K562 (cell line): ENCODE results near the gene LRRK1. TPM values are rescaled to one million over a fixed set of nuclear protein-coding genes. Genes with fewer than 3 reads are reported as not detected.

ENCODE experiments used
- ATAC-seq: fragments of 200-7000 bp; cut with Tn5 transposase; 3 replicates; pipeline ENCODE4 v1.9.1; 2020; ENCODE audit warnings: moderate library complexity
- BruUV-seq: library from RNA; stranded (reverse); fragments of 400-500 nt; replicated peaks from 2 replicates; lab custom pipeline; 2021; lab: Mats Ljungman, UMichigan
- CTCF ChIA-PET: fragments of 300-600 bp; formaldehyde crosslinking; extraction: SDS; loops from one replicate; lab custom pipeline; 2021; ENCODE audit warnings: low intra/inter-chr PET ratio; lab: Yijun Ruan, JAX
- POLR2A ChIA-PET: fragments of 300-600, 350-650 bp; sonication (Branson Sonifier 250); formaldehyde crosslinking; extraction: SDS; loops from one replicate; lab custom pipeline; 2021; ENCODE audit warnings: antibody characterized with exemption, inconsistent platforms; lab: Yijun Ruan, JAX
- DNase-seq, 4 experiments: peaks; one replicate each; pipeline versions ENCODE4 v3.0.0 to v3.0.0-alpha.2; 2011 to 2018; ENCODE audit warnings: low spot score in 3 of 4, mixed read lengths in 3 of 4; ENCODE audit errors: extremely low read depth in 1 of 4
- FAIRE-seq: peaks from 2 replicates; lab custom pipeline; 2011; peaks lifted over from hg19 to GRCh38; lab: Jason Lieb, UNC
- H2AFZ ChIP-seq: 2 replicates; pipeline ENCODE4 v1.6.0; 2011; ENCODE audit warnings: low read depth, low read length, control low read depth, inconsistent platforms
- H3K27ac ChIP-seq: fragments of 200-600 bp; 3 replicates; pipeline ENCODE4 v1.8.0; 2011; ENCODE audit warnings: low read depth, mild to moderate bottlenecking, control low read depth, inconsistent platforms, low read length, moderate library complexity, mixed read lengths; ENCODE audit errors: extremely low read depth
- H3K27me3 ChIP-seq, 2 experiments: fragments of 300-600 bp in 1 of 2; 2 replicates in 1 of 2; 3 replicates in 1 of 2; pipeline versions ENCODE4 v1.6.0 to v1.8.0; 2011; ENCODE audit warnings: inconsistent platforms in 2 of 2, low read length in 2 of 2, mild to moderate bottlenecking in 1 of 2, mixed read lengths in 1 of 2, moderate library complexity in 1 of 2; ENCODE audit not compliant: control insufficient read depth in 2 of 2, insufficient read depth in 2 of 2
- H3K36me3 ChIP-seq: fragments of 300-600 bp; 3 replicates; pipeline ENCODE4 v1.8.0; 2011; ENCODE audit warnings: mild to moderate bottlenecking, low read length, inconsistent platforms; ENCODE audit not compliant: control insufficient read depth, insufficient read depth
- H3K4me1 ChIP-seq, 2 experiments: fragments of 200-600 bp in 1 of 2; replicated peaks in 1 of 2; 2 replicates in 1 of 2; 3 replicates in 1 of 2; pipeline versions ENCODE4 v1.5.1 to v1.8.0; 2011; ENCODE audit warnings: inconsistent platforms in 2 of 2, low read length in 2 of 2, mild to moderate bottlenecking in 1 of 2, mixed read lengths in 1 of 2, moderate library complexity in 1 of 2; ENCODE audit not compliant: control insufficient read depth in 2 of 2, insufficient read depth in 2 of 2
- H3K4me2 ChIP-seq: 2 replicates; pipeline ENCODE4 v1.6.1; 2011; ENCODE audit warnings: low read length, control low read depth, inconsistent platforms, mixed read lengths; ENCODE audit not compliant: insufficient read depth
- H3K4me3 ChIP-seq: fragments of 200-600 bp; sonication (generic), shearing (Covaris generic); 2 replicates; pipeline ENCODE4 v1.5.1; 2016; ENCODE audit warnings: control low read depth, inconsistent platforms
- H3K79me2 ChIP-seq: fragments of 200-600 bp; 3 replicates; pipeline ENCODE4 v1.8.0; 2011; ENCODE audit warnings: low read length, inconsistent platforms; ENCODE audit not compliant: control insufficient read depth, insufficient read depth
- H3K9ac ChIP-seq, 2 experiments: 2 replicates each; pipeline versions ENCODE4 v1.6.0 to v1.6.1; 2011; ENCODE audit warnings: low read depth in 2 of 2, low read length in 2 of 2, control low read depth in 1 of 2, inconsistent platforms in 1 of 2, mild to moderate bottlenecking in 1 of 2, mixed read lengths in 1 of 2; ENCODE audit not compliant: insufficient read depth in 1 of 2
- H3K9me1 ChIP-seq: one replicate; pipeline ENCODE4 v1.6.0; 2011; ENCODE audit warnings: inconsistent platforms, mild to moderate bottlenecking, low read length, moderate library complexity; ENCODE audit not compliant: control insufficient read depth, insufficient read depth
- H3K9me3 ChIP-seq: replicated peaks from 2 replicates; pipeline ENCODE4 v1.5.1; 2011; ENCODE audit warnings: low read depth, low read length, inconsistent platforms; ENCODE audit not compliant: control insufficient read depth, insufficient read depth
- H4K20me1 ChIP-seq: replicated peaks from 2 replicates; pipeline ENCODE4 v1.6.1; 2011; ENCODE audit warnings: low read length, inconsistent platforms, mixed read lengths; ENCODE audit not compliant: control insufficient read depth, insufficient read depth
- MAFF ChIP-seq: IDR thresholded peaks from 2 replicates; pipeline ENCODE4 v1.6.1; 2012; ENCODE audit warnings: low read length, improper control_type of control experiment
- NONO ChIP-seq, 2 experiments: fragments of 200-400 bp in 1 of 2; fragments of 450-650 bp in 1 of 2; formaldehyde crosslinking in 1 of 2; IDR thresholded peaks; 2 replicates each; pipeline ENCODE4 v1.6.1; 2017; ENCODE audit warnings: low read depth in 2 of 2, mild to moderate bottlenecking in 2 of 2, moderate library complexity in 2 of 2, low read length in 1 of 2
- XRCC5 ChIP-seq: fragments of 200-400 bp; formaldehyde crosslinking; IDR thresholded peaks from 2 replicates; pipeline ENCODE4 v1.6.1; 2017; ENCODE audit warnings: low read depth, mild to moderate bottlenecking, low read length
- ZNF224 ChIP-seq: sonication (generic); formaldehyde crosslinking; IDR thresholded peaks from 2 replicates; pipeline ENCODE4 v1.8.0; 2022; ENCODE audit warnings: mild to moderate bottlenecking, missing genetic modification reagents
- ZNF324 ChIP-seq: fragments of 250-450 bp; sonication (Bioruptor Pico); IDR thresholded peaks from 2 replicates; pipeline ENCODE4 v1.4.0; 2020; ENCODE audit warnings: mild to moderate bottlenecking
- ZNF561 ChIP-seq: fragments of 450-650 bp; formaldehyde crosslinking; conservative IDR thresholded peaks from 2 replicates; pipeline ENCODE4 v1.4.0; 2020; ENCODE audit warnings: mild to moderate bottlenecking, moderate library complexity
- ZNF764 ChIP-seq: fragments of 250-450 bp; sonication (Bioruptor Pico); IDR thresholded peaks from 2 replicates; pipeline ENCODE4 v1.4.0; 2020; ENCODE audit warnings: low read depth, mild to moderate bottlenecking, moderate library complexity
- WGBS: fragments of 100-300 bp; shearing (Covaris generic); methylation state at CpG from one replicate; pipeline ENCODE4 v1.1.6; 2016; ENCODE audit warnings: low coverage, mixed read lengths; ENCODE audit not compliant: insufficient coverage; ENCODE audit errors: missing lambda C conversion rate; 5-methylcytosine and 5-hydroxymethylcytosine counted together
- in situ Hi-C: fragments of 300-500 bp; cut with MboI; formaldehyde crosslinking; loops from 4 replicates; pipeline ENCODE4 v1.15.0; 2018; ENCODE audit warnings: inconsistent platforms, mixed read lengths
- intact Hi-C: fragments of 100-400 bp; cut with micrococcal nuclease; formaldehyde crosslinking; loops from 2 replicates; pipeline ENCODE4 v1.14.2; 2022
- polyA plus RNA-seq, 8 experiments: library from polyadenylated mRNA; depleted of rRNA in 4 of 8; stranded (reverse) in 5 of 8; unstranded in 3 of 8; fragments of >200 nt; fragmentation: Nextera tagmentation in 2 of 8; fragmentation: Illumina TruSeq in 1 of 8; extraction: Ambion mirVana in 2 of 8; extraction: Trizol in 1 of 8; gene quantifications; 2 replicates each; pipeline versions ENCODE4 v1.2.1 to v1.2.3, GENCODE V29; 2011 to 2014; ENCODE audit warnings: inconsistent platforms in 1 of 8, missing spikeins in 1 of 8
- total RNA-seq, 7 experiments: library from RNA; depleted of rRNA in 6 of 7; stranded (reverse); fragments of >200 nt in 6 of 7; fragmentation: Illumina TruSeq in 2 of 7; extraction: Trizol in 2 of 7; gene quantifications; 2 replicates each; pipeline versions ENCODE4 v1.2.1 to v1.2.3, GENCODE V29; 2011 to 2021; ENCODE audit warnings: low replicate concordance in 1 of 7
- TF ChIP-seq, protein P1 (sequence below): sonication (generic); formaldehyde crosslinking; IDR thresholded peaks from 2 replicates; pipeline ENCODE4 v1.4.0; 2020; ENCODE audit warnings: mild to moderate bottlenecking, missing genetic modification reagents
- TF ChIP-seq, protein P2 (sequence below): fragments of 250-450 bp; sonication (Bioruptor Pico); IDR thresholded peaks from 2 replicates; pipeline ENCODE4 v1.9.0; 2021; ENCODE audit warnings: mild to moderate bottlenecking
- TF ChIP-seq, protein P3 (sequence below): fragments of 250-450 bp; sonication (Bioruptor Pico); IDR thresholded peaks from 2 replicates; pipeline ENCODE4 v1.5.0; 2020; ENCODE audit warnings: mild to moderate bottlenecking, borderline replicate concordance
- TF ChIP-seq, protein P4 (sequence below): fragments of 450-650 bp; IDR thresholded peaks from 2 replicates; pipeline ENCODE4 v1.6.1; 2016; ENCODE audit warnings: borderline replicate concordance

Gene LRRK1
- total and polyA plus RNA-seq, 9 of the 15 experiments (the other 6 are each of a cell fraction or from before 2014, with no cell fraction given) = 0.01 to 1.5 (median 0.11) TPM

DNA sequence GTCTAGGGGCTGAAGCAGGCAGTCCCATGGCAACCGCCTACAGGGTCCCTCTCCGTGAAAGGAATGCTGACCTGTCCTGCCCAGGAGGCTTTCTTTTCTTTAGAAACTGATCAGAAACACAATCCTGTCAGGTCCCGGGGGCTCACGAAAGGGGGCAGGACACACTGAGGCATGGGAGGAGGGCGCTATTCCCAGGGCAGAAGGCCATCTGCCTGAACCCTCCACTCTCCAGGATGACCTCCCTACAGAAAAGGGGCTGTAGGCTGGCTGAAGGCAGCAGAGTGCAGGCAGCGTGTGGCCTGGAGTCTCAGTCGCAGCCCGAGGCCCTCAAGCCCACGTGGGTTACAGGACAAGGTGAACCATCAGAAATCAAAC lies 18.4 kb upstream of the LRRK1 start:
- Histone ChIP-seq H2AFZ (no peak overlapping the region), H3K79me2 (no peaks in the 10 kb centered on the region), H3K4me2 (no peak overlapping the region), H3K9me3 (no peaks in the 10 kb centered on the region), H4K20me1 (no peaks in the 10 kb centered on the region; the same call in 1 of the 2 replicates), H3K36me3 (no peaks in the 10 kb centered on the region), H3K27ac (no peak overlapping the region), H3K4me3 (no peak overlapping the region), H3K27me3 (peaks cover 33 to 70% of the 10 kb centered on the region in 2 experiments), H3K9me1 (no peaks in the 10 kb centered on the region), H3K4me1 (no peaks in the 10 kb centered on the region), H3K9ac (no peak overlapping the region)
- no TSS peak for BruUV-seq
- TF ChIP-seq XRCC5 (no peak), ZNF764 (CRISPR knock-in tag) (no peak), ZNF324 (no peak), ZNF561 (CRISPR knock-in tag) (no peak), NONO (IDR thresholded peaks at IDR 0.05; ENCODE audit: low read depth in 2 of 2, low read length in 1 of 2) (no peak), ZNF224 (CRISPR knock-in tag) (no peak), MAFF (no peak)
- TF ChIP-seq, protein P1, sequence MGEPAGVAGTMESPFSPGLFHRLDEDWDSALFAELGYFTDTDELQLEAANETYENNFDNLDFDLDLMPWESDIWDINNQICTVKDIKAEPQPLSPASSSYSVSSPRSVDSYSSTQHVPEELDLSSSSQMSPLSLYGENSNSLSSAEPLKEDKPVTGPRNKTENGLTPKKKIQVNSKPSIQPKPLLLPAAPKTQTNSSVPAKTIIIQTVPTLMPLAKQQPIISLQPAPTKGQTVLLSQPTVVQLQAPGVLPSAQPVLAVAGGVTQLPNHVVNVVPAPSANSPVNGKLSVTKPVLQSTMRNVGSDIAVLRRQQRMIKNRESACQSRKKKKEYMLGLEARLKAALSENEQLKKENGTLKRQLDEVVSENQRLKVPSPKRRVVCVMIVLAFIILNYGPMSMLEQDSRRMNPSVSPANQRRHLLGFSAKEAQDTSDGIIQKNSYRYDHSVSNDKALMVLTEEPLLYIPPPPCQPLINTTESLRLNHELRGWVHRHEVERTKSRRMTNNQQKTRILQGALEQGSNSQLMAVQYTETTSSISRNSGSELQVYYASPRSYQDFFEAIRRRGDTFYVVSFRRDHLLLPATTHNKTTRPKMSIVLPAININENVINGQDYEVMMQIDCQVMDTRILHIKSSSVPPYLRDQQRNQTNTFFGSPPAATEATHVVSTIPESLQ (CRISPR knock-in tag) = no peak
- TF ChIP-seq, protein P2, sequence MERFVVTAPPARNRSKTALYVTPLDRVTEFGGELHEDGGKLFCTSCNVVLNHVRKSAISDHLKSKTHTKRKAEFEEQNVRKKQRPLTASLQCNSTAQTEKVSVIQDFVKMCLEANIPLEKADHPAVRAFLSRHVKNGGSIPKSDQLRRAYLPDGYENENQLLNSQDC (CRISPR knock-in tag) = no peak
- TF ChIP-seq, protein P3, sequence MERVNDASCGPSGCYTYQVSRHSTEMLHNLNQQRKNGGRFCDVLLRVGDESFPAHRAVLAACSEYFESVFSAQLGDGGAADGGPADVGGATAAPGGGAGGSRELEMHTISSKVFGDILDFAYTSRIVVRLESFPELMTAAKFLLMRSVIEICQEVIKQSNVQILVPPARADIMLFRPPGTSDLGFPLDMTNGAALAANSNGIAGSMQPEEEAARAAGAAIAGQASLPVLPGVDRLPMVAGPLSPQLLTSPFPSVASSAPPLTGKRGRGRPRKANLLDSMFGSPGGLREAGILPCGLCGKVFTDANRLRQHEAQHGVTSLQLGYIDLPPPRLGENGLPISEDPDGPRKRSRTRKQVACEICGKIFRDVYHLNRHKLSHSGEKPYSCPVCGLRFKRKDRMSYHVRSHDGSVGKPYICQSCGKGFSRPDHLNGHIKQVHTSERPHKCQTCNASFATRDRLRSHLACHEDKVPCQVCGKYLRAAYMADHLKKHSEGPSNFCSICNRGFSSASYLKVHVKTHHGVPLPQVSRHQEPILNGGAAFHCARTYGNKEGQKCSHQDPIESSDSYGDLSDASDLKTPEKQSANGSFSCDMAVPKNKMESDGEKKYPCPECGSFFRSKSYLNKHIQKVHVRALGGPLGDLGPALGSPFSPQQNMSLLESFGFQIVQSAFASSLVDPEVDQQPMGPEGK (CRISPR knock-in tag) = no peak
- TF ChIP-seq, protein P4, sequence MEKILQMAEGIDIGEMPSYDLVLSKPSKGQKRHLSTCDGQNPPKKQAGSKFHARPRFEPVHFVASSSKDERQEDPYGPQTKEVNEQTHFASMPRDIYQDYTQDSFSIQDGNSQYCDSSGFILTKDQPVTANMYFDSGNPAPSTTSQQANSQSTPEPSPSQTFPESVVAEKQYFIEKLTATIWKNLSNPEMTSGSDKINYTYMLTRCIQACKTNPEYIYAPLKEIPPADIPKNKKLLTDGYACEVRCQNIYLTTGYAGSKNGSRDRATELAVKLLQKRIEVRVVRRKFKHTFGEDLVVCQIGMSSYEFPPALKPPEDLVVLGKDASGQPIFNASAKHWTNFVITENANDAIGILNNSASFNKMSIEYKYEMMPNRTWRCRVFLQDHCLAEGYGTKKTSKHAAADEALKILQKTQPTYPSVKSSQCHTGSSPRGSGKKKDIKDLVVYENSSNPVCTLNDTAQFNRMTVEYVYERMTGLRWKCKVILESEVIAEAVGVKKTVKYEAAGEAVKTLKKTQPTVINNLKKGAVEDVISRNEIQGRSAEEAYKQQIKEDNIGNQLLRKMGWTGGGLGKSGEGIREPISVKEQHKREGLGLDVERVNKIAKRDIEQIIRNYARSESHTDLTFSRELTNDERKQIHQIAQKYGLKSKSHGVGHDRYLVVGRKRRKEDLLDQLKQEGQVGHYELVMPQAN = no peak
- ATAC-seq = no peak
- 9% methylated on average over 9 of the region's 9 CpGs for WGBS
- POLR2A ChIA-PET = no interaction called here
- DNase-seq = no peak
- no peak for FAIRE-seq
- CTCF ChIA-PET = no interaction called here
- intact Hi-C loops = no loop called here
- in situ Hi-C loops = loop anchor here (25.0 kb wide), 1 partner anchor 362 kb away; the partner anchor contains the start of gene CHSY1
